Thoracic aorta (tissue), 2 donors: Measurements from ENCODE around the gene MRGPRX2. TPM values are rescaled to one million over a fixed set of nuclear protein-coding genes. Genes with fewer than 3 reads are reported as not detected.

Source experiments
- ATAC-seq: fragments of 150-250 bp; one replicate; pipeline ENCODE4 v1.8.0; 2017; ENCODE audit warnings: low read depth; ENCODE audit not compliant: insufficient number of reproducible peaks, low FRiP score
- DNase-seq: peaks from one replicate; pipeline ENCODE4 v3.0.0-alpha.2; 2020; ENCODE audit warnings: low spot score
- H3K27ac ChIP-seq, 2 donors: fragments of 200-600 bp; sonication (generic); 1 replicate in 1 of 2; 2 replicates in 1 of 2; pipeline ENCODE4 v1.5.1; 2016; ENCODE audit warnings: mild to moderate bottlenecking in 2 of 2, moderate library complexity in 2 of 2
- H3K27me3 ChIP-seq: fragments of 200-600 bp; sonication (generic); replicated peaks from 2 replicates; pipeline ENCODE4 v1.6.0; 2016; ENCODE audit warnings: mild to moderate bottlenecking; ENCODE audit not compliant: insufficient read depth
- H3K36me3 ChIP-seq: fragments of 200-600 bp; sonication (generic); one replicate; pipeline ENCODE4 v1.5.1; 2016
- H3K4me1 ChIP-seq, 2 donors: fragments of 200-600 bp; sonication (generic); 1 replicate in 1 of 2; 2 replicates in 1 of 2; pipeline versions ENCODE4 v1.5.1 to v1.6.0; 2016; ENCODE audit warnings: low read depth in 2 of 2, mild to moderate bottlenecking in 1 of 2; ENCODE audit not compliant: control insufficient read depth in 1 of 2
- H3K4me3 ChIP-seq: fragments of 200-600 bp; sonication (generic); 2 replicates; pipeline ENCODE4 v1.5.1; 2016; ENCODE audit warnings: mild to moderate bottlenecking
- H3K9me3 ChIP-seq: fragments of 200-600 bp; sonication (generic); 2 replicates; pipeline ENCODE4 v1.5.1; 2016
- total RNA-seq, 2 donors: library from RNA; depleted of rRNA; stranded (reverse); fragments of >200 nt; gene quantifications; one replicate each; pipeline versions ENCODE4 v1.1.0 to v1.2.3, GENCODE V29; 2016
- TF ChIP-seq, protein P1 (sequence below): fragments of 200-600 bp; sonication (generic); IDR thresholded peaks from one replicate; pipeline ENCODE4 v1.5.1; 2019; ENCODE audit warnings: antibody characterized with exemption

MRGPRX2 gene
- total RNA-seq, 2 donors from 2014 or later: 0.27 TPM; not detected in 1

DNA sequence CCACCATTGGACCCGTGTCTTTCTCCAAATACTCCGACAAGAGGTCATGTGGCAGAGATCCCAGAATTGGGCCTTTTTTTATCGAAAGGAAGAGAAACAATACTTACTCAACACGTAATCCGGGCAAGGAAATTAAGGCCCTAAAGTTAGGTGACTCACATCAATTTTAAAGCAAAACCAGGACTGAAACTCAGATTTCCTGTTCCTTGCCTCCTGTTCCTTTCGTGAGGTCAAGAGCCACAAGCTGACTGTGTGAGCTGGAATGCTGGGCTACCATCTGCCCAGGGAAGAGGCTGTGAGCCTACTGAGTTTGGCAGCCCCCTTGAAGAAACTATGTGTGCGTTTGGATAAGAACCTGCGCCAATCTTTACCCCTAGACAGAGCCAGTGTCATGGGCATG, 27.1 kb upstream of the MRGPRX2 start:
- DNase-seq (no peak), ATAC-seq (no peak)
- H3K36me3 ChIP-seq: no peaks in the 10 kb centered on the region
- no peaks in the 10 kb centered on the region for H3K9me3 ChIP-seq
- no peak overlapping the region for H3K27ac ChIP-seq
- TF ChIP-seq, protein P1, sequence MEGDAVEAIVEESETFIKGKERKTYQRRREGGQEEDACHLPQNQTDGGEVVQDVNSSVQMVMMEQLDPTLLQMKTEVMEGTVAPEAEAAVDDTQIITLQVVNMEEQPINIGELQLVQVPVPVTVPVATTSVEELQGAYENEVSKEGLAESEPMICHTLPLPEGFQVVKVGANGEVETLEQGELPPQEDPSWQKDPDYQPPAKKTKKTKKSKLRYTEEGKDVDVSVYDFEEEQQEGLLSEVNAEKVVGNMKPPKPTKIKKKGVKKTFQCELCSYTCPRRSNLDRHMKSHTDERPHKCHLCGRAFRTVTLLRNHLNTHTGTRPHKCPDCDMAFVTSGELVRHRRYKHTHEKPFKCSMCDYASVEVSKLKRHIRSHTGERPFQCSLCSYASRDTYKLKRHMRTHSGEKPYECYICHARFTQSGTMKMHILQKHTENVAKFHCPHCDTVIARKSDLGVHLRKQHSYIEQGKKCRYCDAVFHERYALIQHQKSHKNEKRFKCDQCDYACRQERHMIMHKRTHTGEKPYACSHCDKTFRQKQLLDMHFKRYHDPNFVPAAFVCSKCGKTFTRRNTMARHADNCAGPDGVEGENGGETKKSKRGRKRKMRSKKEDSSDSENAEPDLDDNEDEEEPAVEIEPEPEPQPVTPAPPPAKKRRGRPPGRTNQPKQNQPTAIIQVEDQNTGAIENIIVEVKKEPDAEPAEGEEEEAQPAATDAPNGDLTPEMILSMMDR: no peak
- no peaks in the 10 kb centered on the region for H3K4me1 ChIP-seq
- no peaks in the 10 kb centered on the region for H3K27me3 ChIP-seq
- H3K4me3 ChIP-seq: no peak overlapping the region

DNA sequence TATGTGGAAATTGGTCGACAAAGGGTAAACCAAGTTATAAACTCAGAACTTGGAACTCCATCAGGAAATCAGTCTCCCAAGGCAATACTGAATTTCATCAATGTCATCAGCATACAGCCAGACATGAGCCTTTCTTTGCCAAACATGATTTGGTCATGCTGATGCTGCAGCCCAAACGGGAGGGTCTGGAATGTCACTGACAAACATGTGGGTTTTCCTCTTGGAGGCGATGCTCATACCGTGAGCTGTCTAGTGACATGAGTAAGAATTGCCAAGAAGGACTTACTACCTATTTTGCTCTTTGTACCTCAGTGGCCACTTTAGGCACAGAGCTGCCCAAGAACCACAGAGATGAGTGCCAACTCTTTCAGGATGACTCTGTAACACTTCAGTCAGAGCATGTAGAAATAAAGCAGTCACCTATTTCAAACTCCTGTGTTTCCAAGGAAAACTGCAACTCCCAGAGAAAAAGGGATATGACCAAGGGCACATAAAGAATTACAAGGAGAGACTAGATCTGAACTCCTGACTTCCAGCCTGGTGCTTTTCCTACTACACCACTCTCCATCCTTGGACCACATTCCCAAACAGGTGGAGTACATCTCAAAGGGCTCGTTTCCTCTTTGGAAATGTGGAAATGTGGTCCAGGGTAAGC, 24.3 kb upstream of the MRGPRX2 start:
- Histone ChIP-seq H3K4me3 (no peak overlapping the region), H3K27me3 (no peaks in the 10 kb centered on the region), H3K4me1 (no peaks in the 10 kb centered on the region), H3K36me3 (no peaks in the 10 kb centered on the region), H3K27ac (no peak overlapping the region), H3K9me3 (no peaks in the 10 kb centered on the region)
- no peak for ATAC-seq
- TF ChIP-seq, protein P1: no peak
- no peak for DNase-seq

DNA sequence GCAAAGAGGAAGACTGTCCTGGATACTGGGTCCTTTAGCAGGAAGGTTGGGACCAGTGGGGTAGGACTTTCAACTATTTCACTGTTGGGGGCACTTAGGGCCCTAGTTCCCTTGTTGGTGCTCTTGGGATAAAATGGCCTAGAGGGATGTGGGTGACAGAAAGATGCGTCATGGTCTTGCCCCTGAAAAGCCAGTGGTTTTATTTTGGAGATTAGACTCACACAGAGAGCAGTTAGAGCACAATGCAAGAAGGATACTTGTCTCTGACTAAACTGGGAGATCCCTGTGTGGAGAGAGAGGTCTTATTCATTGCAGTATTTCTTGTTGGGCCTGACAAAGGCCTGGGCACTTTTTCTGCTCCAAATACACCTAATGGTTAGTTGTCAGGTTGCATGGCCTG, 22.6 kb upstream of the MRGPRX2 start:
- Histone ChIP-seq H3K4me1 (no peaks in the 10 kb centered on the region), H3K4me3 (no peak overlapping the region), H3K27ac (no peak overlapping the region), H3K9me3 (no peaks in the 10 kb centered on the region), H3K36me3 (no peaks in the 10 kb centered on the region), H3K27me3 (no peaks in the 10 kb centered on the region)
- ATAC-seq (no peak), DNase-seq (no peak)
- TF ChIP-seq, protein P1: no peak

DNA sequence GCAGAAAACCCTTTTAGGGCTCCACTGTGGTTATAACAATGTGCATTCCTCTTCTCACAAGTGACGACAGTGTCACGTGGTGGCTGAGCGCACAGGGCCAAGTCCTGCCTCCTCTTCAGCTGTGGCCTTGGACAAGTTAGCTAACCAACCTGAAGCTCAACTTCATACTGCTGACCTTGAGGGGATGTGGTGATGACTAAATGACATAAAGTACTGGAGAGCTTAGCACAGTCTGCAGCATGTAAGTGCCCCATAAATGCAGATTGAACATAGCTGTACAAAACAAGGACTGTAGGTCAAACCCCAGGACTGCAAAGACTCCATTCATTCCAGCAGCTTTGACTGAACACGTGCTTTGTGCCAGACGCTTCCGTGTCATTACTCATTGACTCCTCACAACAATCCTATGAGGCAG, 20.1 kb upstream of the MRGPRX2 start:
- TF ChIP-seq, protein P1: no peak
- DNase-seq (no peak), ATAC-seq (no peak)
- no peaks in the 10 kb centered on the region for H3K4me1 ChIP-seq
- H3K9me3 ChIP-seq: no peaks in the 10 kb centered on the region
- H3K4me3 ChIP-seq: no peak overlapping the region
- no peaks in the 10 kb centered on the region for H3K27me3 ChIP-seq
- no peak overlapping the region for H3K27ac ChIP-seq
- no peaks in the 10 kb centered on the region for H3K36me3 ChIP-seq

DNA sequence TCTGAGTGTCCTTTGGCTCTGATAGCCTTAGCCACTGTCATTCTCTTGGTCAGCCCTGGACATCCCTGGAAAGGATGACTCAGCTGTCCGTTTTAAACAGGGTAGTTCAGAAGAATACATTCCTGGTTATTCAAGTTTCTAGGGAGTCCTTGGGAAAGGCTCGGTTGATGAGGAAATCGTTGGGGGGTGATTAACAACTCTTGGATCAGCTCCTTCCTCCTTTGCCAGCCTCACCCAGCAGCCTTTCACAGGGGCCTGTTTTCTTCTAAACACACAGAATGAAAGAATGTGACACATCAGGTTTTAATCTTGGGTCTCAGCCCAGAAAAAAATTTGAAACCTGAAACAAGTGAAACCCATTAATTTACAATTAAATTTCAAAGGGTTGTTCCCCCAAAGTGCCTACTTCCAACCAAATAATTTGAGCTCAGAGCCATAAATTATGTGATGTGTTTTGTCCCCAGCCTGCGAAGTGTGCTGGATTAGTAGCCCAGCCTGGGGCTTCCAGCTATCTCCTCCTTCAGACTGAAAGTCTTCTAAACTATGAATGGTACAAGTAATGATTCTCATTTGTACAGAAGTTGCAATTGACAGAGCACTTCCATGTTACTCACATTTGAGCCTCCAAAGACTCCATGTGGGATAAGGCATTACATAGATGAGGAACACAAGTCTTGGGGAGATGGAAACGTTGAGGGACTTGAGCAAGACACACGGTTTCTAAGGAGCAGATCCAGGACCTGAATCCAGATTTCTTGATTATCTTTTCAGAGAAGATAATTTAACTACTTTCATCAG, 19.3 kb upstream of the MRGPRX2 start:
- TF ChIP-seq, protein P1: no peak
- DNase-seq (no peak), ATAC-seq (no peak)
- Histone ChIP-seq H3K27ac (no peak overlapping the region), H3K27me3 (no peaks in the 10 kb centered on the region), H3K4me3 (no peak overlapping the region), H3K4me1 (no peaks in the 10 kb centered on the region), H3K36me3 (no peaks in the 10 kb centered on the region), H3K9me3 (no peaks in the 10 kb centered on the region)
